Activated naive CD8-positive, alpha-beta T cell (primary cell): ENCODE results near the gene PTPRN2.
"Not testable (repeated sequence)": the region's sequence is repeated elsewhere in the genome, so short reads cannot be mapped to it uniquely, and the experiment has no call there.

Source experiments
- H3K27ac Mint-ChIP-seq: one replicate; pipeline ENCODE4 v1.8.0; 2021; ENCODE audit warnings: mixed read lengths
- H3K27me3 Mint-ChIP-seq: one replicate; pipeline ENCODE4 v1.8.0; 2021; ENCODE audit warnings: mixed read lengths
- H3K36me3 Mint-ChIP-seq: one replicate; pipeline ENCODE4 v1.8.0; 2021; ENCODE audit warnings: mixed read lengths
- H3K4me1 Mint-ChIP-seq: one replicate; pipeline ENCODE4 v1.8.0; 2021; ENCODE audit warnings: low read depth, mixed read lengths
- H3K4me3 Mint-ChIP-seq: one replicate; pipeline ENCODE4 v1.8.0; 2021; ENCODE audit warnings: mild to moderate bottlenecking, mixed read lengths
- H3K9me3 Mint-ChIP-seq: one replicate; pipeline ENCODE4 v1.8.0; 2021; ENCODE audit warnings: low read depth, mixed read lengths

PTPRN2 gene

DNA sequence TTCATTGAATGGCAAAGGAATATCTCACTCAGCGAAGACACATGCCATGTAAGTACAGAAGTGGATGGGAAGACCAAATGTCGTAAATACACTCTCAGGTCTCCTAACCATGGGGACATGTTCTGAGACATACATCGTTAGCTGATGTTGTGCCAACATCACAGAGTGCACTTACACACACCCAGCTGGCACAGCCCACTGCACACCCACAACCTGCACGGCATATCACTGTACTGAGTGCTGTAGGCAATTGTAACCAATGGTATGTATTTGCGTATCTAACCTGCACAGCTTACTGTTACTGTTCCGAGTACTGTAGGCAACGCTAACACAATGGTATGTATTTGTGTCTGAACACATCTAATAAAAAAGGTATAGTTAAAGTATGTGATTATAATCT, 550.4 kb downstream of the PTPRN2 start:
- no peak overlapping the region for H3K4me3 Mint-ChIP-seq
- H3K9me3 Mint-ChIP-seq = peaks cover 20% of the 10 kb centered on the region
- peaks cover 5% of the 10 kb centered on the region for H3K36me3 Mint-ChIP-seq
- H3K27me3 Mint-ChIP-seq = peaks cover 1% of the 10 kb centered on the region
- no peak overlapping the region for H3K27ac Mint-ChIP-seq
- H3K4me1 Mint-ChIP-seq = no peaks in the 10 kb centered on the region

DNA sequence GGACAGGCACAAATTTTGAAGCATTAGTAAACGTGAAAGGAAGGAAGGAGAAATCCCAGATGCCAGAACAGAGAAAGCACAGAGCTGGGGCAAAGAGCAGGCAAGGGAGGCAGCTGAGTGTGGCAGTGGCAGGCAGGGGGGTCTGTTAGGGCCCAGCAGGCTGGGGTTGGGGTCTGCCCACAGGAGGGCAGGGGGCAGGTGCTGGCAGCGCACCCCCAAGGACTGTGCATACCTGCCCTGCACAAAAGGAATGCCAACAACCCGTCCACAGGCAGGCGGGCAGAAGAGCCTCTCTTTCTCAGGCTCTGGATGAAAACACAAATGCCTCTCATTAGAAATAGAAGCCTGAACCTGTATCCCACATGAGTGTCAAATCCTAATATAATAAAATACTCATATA, 552.3 kb downstream of the PTPRN2 start:
- Mint-ChIP-seq H3K27me3 (peaks cover 1% of the 10 kb centered on the region), H3K36me3 (peaks cover 5% of the 10 kb centered on the region), H3K9me3 (peaks cover 20% of the 10 kb centered on the region), H3K4me3 (no peak overlapping the region), H3K27ac (no peak overlapping the region), H3K4me1 (no peaks in the 10 kb centered on the region)

DNA sequence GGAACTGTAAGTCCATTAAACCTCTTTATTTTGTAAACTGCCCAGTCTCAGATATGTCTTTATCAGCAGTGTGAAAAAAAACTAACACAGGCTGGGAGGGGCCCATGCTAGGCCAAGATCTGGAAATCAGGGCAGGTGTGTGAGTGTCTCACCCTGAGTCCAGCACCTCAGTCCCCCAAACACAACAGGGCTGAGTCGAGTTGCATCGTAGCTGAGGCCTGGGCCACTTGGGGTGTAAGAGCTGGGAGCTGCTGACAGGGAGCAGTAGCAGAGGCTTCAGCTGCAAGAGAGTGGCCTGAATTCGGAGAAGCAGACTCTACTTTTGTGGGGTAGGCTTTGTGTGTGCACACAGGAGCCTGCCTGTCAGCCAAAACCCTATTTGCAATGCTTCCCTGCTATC, 553.1 kb downstream of the PTPRN2 start:
- Mint-ChIP-seq H3K9me3 (peaks cover 13% of the 10 kb centered on the region), H3K27ac (no peak overlapping the region), H3K4me1 (no peaks in the 10 kb centered on the region), H3K4me3 (no peak overlapping the region), H3K27me3 (no peaks in the 10 kb centered on the region), H3K36me3 (peaks cover 5% of the 10 kb centered on the region)

DNA sequence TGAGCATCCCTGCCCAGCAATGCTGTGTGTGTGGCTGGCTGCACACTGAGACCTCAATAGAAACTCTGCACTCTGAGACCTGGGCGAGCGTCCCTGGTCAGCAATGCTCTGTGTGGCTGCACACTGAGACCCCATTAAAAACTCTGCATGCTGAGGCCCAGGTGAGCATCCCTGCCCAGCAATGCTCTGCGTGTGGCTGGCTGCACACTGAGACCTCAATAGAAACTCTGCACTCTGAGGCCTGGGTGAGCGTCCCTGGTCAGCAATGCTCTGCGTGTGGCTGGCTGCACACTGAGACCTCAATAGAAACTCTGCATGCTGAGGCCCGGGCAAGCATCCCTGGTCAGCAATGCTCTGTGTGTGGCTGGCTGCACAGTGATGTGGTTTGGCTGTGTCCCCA, 553.7 kb downstream of the PTPRN2 start:
- H3K9me3 Mint-ChIP-seq, H3K27ac Mint-ChIP-seq, H3K4me3 Mint-ChIP-seq: not testable (repeated sequence)

DNA sequence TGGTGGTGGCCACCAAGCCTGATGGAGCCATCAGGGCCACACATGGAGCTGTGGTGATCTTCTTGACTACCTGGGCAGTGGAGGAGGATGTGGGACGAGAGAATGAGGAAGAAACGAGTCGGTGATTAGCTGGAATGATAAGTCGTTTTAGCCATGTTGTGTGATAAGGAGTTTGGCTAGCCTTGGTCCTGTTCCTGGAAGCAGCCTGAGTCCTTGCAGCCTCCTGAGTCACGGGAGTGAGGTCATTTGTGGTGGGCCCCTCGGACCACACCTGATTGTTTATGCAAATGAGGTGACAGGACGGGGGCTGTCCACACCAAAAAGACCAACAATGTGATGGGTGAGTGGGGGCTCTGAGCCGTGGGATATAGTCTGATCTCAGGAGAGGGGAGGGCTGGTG, 554.4 kb downstream of the PTPRN2 start:
- H3K27me3 Mint-ChIP-seq = no peaks in the 10 kb centered on the region
- peaks cover 5% of the 10 kb centered on the region for H3K36me3 Mint-ChIP-seq
- no peaks in the 10 kb centered on the region for H3K4me1 Mint-ChIP-seq
- no peak overlapping the region for H3K4me3 Mint-ChIP-seq
- H3K9me3 Mint-ChIP-seq = peaks cover 4% of the 10 kb centered on the region
- no peak overlapping the region for H3K27ac Mint-ChIP-seq

More for the DNA sequence above, 553.7 kb downstream of the PTPRN2 start:
- H3K36me3 Mint-ChIP-seq, H3K4me1 Mint-ChIP-seq, H3K27me3 Mint-ChIP-seq: not testable (repeated sequence)

DNA sequence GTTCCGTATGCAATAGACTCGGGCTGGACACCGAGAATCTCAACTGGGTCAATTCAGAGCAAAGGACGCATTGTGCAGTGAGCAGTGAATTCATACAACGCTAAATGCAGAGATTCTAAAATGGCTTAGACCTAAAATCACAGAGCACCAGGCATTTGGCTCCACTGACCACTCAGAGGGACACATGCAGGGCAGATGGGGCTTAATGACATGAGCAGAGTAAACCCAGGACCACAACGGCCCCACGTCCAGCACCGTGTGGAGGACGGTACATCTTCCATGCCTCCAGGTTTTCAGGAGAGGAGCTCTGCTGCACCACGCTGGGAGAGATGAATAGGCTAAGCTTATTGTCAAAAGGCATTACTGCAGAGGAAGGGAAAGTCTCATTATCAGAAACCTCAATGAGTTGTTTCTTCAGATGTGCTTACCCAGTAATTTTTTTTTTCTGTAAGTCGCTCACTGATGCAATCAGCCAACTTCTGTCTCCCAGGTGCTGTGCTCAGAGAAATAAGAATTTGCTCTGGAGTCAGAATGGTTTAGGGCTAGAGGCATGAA, 555.0 kb downstream of the PTPRN2 start:
- no peaks in the 10 kb centered on the region for H3K4me1 Mint-ChIP-seq
- H3K27ac Mint-ChIP-seq = no peak overlapping the region
- H3K36me3 Mint-ChIP-seq = peaks cover 5% of the 10 kb centered on the region
- no peak overlapping the region for H3K4me3 Mint-ChIP-seq
- no peaks in the 10 kb centered on the region for H3K9me3 Mint-ChIP-seq
- H3K27me3 Mint-ChIP-seq = no peaks in the 10 kb centered on the region

DNA sequence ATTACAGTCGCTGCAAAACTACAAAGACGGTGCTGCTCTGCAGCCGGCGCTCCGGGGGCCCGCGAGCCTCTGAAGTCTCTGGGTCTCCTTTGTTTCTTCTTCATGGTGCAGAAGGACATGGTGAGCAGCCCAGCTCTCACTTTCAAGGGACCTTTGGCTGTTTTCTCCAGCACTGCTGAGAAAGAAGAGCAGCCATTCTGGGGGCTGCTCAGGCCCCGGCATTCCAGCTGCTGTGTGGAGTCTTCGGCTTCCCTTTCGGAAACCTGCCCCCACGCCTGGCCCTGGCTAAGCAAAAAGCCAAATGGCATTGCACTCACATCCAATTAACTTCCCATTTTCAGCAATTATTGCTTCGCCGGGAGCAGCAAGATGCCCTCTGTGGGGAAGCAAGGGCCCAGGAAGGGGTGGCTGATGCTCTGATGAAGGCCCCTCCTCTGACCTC, 555.7 kb downstream of the PTPRN2 start:
- H3K27me3 Mint-ChIP-seq = no peaks in the 10 kb centered on the region
- peaks cover 5% of the 10 kb centered on the region for H3K36me3 Mint-ChIP-seq
- no peaks in the 10 kb centered on the region for H3K4me1 Mint-ChIP-seq
- no peak overlapping the region for H3K27ac Mint-ChIP-seq
- H3K9me3 Mint-ChIP-seq = no peaks in the 10 kb centered on the region
- no peak overlapping the region for H3K4me3 Mint-ChIP-seq

DNA sequence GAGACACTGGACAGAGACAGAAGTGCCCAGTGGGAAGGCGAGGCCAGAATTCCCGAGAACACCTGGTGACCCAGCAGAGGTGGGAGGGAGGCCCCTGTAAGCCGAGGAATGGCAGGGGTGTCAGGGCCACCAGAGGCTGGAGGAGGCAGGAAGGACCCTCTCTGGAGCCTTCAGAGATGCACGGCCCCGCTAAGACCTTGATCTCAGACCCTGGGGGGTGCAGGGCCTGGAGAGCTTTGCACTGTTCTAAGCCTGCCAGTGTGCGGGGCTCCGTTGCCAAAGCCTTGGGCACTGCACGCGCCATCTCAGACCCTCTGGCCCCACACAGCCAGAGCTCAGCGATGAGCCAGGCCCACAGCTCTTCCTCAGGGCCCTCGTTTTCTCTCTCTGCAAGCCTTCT, 557.1 kb downstream of the PTPRN2 start:
- Mint-ChIP-seq H3K36me3 (peaks cover 5% of the 10 kb centered on the region), H3K27ac (no peak overlapping the region), H3K4me3 (no peak overlapping the region), H3K27me3 (no peaks in the 10 kb centered on the region), H3K4me1 (no peaks in the 10 kb centered on the region), H3K9me3 (no peaks in the 10 kb centered on the region)

DNA sequence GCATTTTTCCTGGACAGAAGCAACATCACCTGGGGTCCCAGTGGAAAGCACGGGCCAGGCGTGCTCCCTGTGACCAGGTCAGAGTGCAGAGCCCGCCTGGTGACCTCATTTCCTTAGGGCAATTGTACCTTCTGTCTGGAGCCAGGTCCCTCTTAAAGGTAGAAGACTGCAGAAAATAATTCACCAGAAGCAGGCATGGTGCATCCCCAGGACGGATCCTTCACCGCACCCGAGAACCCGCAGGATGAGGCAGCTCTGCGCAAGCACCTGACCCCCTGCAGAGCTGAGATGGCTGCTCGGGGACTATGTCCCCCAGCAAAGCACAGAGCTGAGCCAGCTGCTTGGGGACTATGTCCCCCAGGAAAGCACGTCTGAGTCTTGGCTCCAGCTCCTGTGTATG, 557.6 kb downstream of the PTPRN2 start:
- Mint-ChIP-seq H3K9me3 (no peaks in the 10 kb centered on the region), H3K27ac (no peak overlapping the region), H3K36me3 (peaks cover 3% of the 10 kb centered on the region), H3K4me3 (no peak overlapping the region), H3K4me1 (no peaks in the 10 kb centered on the region), H3K27me3 (no peaks in the 10 kb centered on the region)

DNA sequence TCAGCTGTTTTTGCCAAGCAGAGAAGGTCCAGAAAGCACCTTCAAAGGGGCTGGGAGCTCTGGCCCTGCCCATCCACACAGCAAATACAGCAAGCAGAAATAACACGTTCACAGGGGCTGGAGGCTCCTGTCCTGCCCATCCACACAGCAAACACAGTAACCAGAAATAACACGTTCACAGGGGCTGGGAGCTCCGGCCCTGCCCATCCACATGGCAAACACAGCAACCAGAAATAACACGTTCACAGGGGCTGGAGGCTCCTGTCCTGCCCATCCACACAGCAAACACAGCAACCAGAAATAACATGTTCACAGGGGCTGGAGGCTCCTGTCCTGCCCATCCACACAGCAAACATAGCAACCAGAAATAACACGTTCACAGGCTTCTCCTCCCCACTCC, 558.1 kb downstream of the PTPRN2 start:
- no peak overlapping the region for H3K4me3 Mint-ChIP-seq

DNA sequence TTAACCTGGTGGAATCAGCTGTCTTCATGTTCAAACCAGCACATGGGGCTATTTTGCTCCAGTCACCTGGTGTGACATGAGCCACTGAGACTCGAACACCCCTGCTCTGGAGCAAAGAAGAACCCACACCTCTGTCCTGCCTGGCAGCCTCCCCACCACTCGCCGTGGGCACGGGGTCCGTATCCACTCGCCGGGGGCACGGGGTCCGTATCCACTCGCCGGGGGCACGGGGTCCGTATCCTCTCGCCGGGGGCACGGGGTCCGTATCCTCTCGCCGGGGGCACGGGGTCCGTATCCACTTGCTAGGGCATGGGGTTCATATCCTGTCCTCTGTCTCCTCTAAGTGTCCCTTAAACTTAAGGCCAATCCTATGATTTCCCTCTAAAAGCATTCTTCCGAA, 558.7 kb downstream of the PTPRN2 start:
- no peaks in the 10 kb centered on the region for H3K9me3 Mint-ChIP-seq
- H3K27ac Mint-ChIP-seq = no peak overlapping the region
- H3K27me3 Mint-ChIP-seq = no peaks in the 10 kb centered on the region
- H3K4me1 Mint-ChIP-seq = no peaks in the 10 kb centered on the region
- no peak overlapping the region for H3K4me3 Mint-ChIP-seq
- H3K36me3 Mint-ChIP-seq = peaks cover 2% of the 10 kb centered on the region

More for the DNA sequence above, 558.1 kb downstream of the PTPRN2 start:
- Mint-ChIP-seq H3K27me3 (no peaks in the 10 kb centered on the region), H3K36me3 (peaks cover 2% of the 10 kb centered on the region), H3K9me3 (no peaks in the 10 kb centered on the region), H3K4me1 (no peaks in the 10 kb centered on the region), H3K27ac (no peak overlapping the region)

DNA sequence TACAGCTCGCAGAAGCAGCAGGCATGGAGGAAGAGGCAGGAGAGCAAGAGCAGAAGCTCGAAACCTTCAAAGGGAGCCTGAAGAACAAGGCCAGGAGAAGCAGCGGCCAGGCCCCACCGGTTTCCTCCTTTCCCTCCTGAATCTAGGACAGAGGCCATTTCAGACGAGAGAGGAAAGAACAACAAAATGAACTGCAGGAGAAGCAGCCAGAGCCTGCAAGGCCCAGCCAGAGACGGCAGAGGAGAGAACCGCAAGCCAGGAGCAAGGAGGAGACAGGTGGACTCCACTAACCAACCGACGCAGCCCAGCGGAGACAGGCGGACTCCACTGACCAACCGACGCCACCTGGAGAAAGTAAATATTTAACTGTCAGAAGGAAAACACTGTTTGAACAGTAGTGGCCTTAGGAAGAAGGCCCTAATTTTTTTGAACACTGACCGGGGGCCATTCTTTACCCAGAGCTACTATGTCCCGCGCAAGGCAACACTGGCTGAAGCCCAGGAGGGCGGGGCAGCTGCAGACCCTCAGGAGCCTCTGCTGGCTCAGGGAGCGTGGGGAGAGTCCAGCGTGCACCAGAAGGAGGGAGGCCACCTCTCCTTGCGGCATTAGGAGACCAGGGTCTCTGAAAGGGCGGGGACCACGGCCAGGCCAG, 559.2 kb downstream of the PTPRN2 start:
- peaks cover 2% of the 10 kb centered on the region for H3K36me3 Mint-ChIP-seq
- no peaks in the 10 kb centered on the region for H3K4me1 Mint-ChIP-seq
- H3K4me3 Mint-ChIP-seq = no peak overlapping the region
- H3K27ac Mint-ChIP-seq = no peak overlapping the region
- no peaks in the 10 kb centered on the region for H3K27me3 Mint-ChIP-seq
- H3K9me3 Mint-ChIP-seq = no peaks in the 10 kb centered on the region

DNA sequence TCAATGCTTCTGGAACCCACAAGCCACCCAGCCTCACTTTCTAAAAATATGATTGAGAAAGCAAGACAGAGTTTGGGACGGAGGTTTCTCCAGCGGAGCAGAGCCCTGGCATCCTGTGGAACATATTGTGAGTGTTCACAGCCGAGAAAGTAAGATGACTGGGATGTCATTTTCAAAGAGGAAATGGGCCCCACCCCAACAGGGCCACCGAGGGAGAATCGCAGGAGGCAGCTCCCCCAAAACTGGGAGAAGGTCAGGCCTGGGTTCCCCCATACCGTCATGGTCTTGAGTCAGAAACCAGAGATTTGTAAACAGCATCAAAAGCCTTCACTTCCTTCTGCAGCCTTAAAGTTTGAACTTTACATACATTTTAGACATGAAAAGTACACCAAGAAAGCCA, 560.0 kb downstream of the PTPRN2 start:
- no peaks in the 10 kb centered on the region for H3K9me3 Mint-ChIP-seq

DNA sequence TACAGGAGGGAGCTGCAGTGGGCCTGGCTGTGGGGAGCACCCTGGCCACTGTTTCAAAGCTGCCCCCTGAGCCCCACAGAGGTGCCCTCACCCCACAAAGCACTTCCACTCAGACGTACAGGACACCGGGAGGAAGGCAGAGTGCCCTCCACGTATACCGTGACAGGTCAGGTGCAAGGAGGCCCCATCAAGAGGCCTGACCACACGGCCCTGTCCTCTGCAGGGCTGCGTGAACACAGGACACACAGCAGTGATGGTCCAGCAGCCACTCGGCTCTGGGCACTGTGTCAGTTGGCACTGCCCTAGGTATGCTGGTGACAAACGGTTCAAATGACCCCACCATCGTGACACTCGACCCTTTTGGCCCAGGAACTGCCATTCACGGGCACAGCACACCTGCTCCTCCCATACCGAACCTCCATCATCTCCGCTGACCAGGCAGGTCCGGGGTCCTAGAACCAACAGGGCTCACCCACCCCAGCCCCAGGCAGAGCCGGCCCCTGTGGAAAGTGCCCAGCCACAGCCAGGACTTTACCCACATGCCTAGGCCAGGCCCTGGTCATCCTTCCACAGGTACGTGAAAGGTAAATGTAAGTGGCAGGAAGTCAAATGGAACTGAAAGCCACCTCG, 560.9 kb downstream of the PTPRN2 start:
- no peak overlapping the region for H3K4me3 Mint-ChIP-seq
- H3K27me3 Mint-ChIP-seq = no peaks in the 10 kb centered on the region
- H3K27ac Mint-ChIP-seq = no peak overlapping the region
- no peaks in the 10 kb centered on the region for H3K36me3 Mint-ChIP-seq
- no peaks in the 10 kb centered on the region for H3K9me3 Mint-ChIP-seq
- no peaks in the 10 kb centered on the region for H3K4me1 Mint-ChIP-seq

More for the DNA sequence above, 560.0 kb downstream of the PTPRN2 start:
- no peaks in the 10 kb centered on the region for H3K27me3 Mint-ChIP-seq
- no peak overlapping the region for H3K4me3 Mint-ChIP-seq
- H3K27ac Mint-ChIP-seq = no peak overlapping the region
- H3K36me3 Mint-ChIP-seq = no peaks in the 10 kb centered on the region
- no peaks in the 10 kb centered on the region for H3K4me1 Mint-ChIP-seq

DNA sequence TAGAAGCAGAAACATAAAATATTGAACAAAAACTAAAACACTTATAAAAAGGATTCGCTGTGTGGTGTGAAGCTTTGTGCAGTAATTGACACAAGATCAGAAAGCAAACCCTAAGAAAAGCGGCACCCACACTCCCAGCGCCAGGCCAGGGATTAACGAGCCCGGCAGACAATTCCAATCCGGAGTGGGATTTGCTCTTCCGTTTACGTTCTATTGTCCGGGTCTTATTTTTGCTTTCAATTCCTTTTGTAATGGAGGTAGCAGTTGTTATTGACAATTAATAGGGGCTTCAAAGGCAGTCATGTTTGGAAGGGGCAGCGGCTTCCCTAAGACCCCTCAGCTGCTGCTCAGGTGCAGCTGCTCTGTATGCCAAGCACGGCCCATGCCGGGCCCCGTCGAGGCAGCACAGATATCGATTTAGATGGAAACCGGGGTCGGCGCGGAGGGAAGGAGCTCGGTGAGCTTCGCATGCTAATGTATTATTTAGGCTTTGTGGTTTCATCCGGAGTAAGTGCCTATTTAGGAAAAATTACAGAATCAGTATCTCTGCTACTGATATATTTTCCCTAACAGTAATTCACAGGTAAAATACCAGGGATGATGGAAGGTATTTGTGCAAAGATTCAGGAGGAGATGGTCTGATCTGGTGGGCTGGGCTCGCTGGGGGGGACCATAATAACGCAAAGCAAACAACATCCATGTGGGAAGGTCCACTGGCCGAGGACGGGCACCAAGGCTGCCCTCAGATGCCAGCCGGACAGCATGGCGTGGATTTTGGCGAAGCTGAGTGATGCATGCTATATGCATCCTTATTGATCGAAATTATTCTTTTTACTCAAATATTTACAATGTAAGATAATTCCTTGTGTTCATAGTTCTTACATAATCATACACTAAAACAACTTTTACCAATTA, 561.7 kb downstream of the PTPRN2 start:
- H3K4me3 Mint-ChIP-seq = no peak overlapping the region
- H3K4me1 Mint-ChIP-seq = no peaks in the 10 kb centered on the region
- no peaks in the 10 kb centered on the region for H3K36me3 Mint-ChIP-seq
- H3K27ac Mint-ChIP-seq = no peak overlapping the region
- H3K27me3 Mint-ChIP-seq = no peaks in the 10 kb centered on the region
- H3K9me3 Mint-ChIP-seq = no peaks in the 10 kb centered on the region
